Measurements from ENCODE around the gene GATD1. TPM values are rescaled to one million over a fixed set of nuclear protein-coding genes. Genes with fewer than 3 reads are reported as not detected.

The GATD1 gene
- total and polyA plus RNA-seq, 4 donors = 22.1 to 63.1 (median 39.1) TPM

GRCh38 chr11:800473-800872, 23.2 kb upstream of the GATD1 start:
- TF ChIP-seq, protein P1, sequence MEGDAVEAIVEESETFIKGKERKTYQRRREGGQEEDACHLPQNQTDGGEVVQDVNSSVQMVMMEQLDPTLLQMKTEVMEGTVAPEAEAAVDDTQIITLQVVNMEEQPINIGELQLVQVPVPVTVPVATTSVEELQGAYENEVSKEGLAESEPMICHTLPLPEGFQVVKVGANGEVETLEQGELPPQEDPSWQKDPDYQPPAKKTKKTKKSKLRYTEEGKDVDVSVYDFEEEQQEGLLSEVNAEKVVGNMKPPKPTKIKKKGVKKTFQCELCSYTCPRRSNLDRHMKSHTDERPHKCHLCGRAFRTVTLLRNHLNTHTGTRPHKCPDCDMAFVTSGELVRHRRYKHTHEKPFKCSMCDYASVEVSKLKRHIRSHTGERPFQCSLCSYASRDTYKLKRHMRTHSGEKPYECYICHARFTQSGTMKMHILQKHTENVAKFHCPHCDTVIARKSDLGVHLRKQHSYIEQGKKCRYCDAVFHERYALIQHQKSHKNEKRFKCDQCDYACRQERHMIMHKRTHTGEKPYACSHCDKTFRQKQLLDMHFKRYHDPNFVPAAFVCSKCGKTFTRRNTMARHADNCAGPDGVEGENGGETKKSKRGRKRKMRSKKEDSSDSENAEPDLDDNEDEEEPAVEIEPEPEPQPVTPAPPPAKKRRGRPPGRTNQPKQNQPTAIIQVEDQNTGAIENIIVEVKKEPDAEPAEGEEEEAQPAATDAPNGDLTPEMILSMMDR (IDR thresholded peaks at IDR 0.05; ENCODE audit: control extremely low read depth, extremely low read depth) = no peak
- no peaks in the 10 kb centered on the region for H3K9me3 ChIP-seq (ENCODE audit: control insufficient read depth in 4 of 4, insufficient read depth in 3 of 4, low read length in 3 of 4)
- H3K9ac ChIP-seq (ENCODE audit: insufficient read depth in 1 of 2, low read length in 2 of 2) = no peak overlapping the region
- no peak overlapping the region for H3K4me3 ChIP-seq
- DNase-seq = no peak
- H3K27me3 ChIP-seq (ENCODE audit: control insufficient read depth in 3 of 3, insufficient read depth in 3 of 3, low read length in 2 of 3) = no peaks in the 10 kb centered on the region
- WGBS, 2 donors = 93 to 96% methylated on average over 24 to 30 of the region's 30 CpGs
- no peak for ATAC-seq (ENCODE audit: insufficient read depth, low FRiP score)
- no peak overlapping the region for H3K27ac ChIP-seq (ENCODE audit: low read depth in 1 of 2, low read length in 1 of 2)
- peaks cover 0 to 25% (median 22%) of the 10 kb centered on the region in 5 donors for H3K4me1 ChIP-seq (ENCODE audit: control insufficient read depth in 5 of 5, insufficient read depth in 5 of 5, low read length in 5 of 5)
- H3K36me3 ChIP-seq (ENCODE audit: control insufficient read depth in 4 of 4, insufficient read depth in 4 of 4, low read length in 4 of 4) = peaks cover 0 to 16% (median 3%) of the 10 kb centered on the region in 4 donors

GRCh38 chr11:799641-800316, 22.5 kb upstream of the GATD1 start:
- TF ChIP-seq, protein P1 (IDR thresholded peaks at IDR 0.05; ENCODE audit: control extremely low read depth, extremely low read depth) = no peak
- no peak overlapping the region for H3K27ac ChIP-seq (ENCODE audit: low read depth in 1 of 2, low read length in 1 of 2)
- WGBS, 2 donors = 96 to 97% methylated on average over 32 of the region's 32 CpGs
- no peak overlapping the region for H3K9ac ChIP-seq (ENCODE audit: insufficient read depth in 1 of 2, low read length in 2 of 2)
- no peaks in the 10 kb centered on the region for H3K27me3 ChIP-seq (ENCODE audit: control insufficient read depth in 3 of 3, insufficient read depth in 3 of 3, low read length in 2 of 3)
- ATAC-seq (ENCODE audit: insufficient read depth, low FRiP score) (no peak), DNase-seq (no peak)
- H3K36me3 ChIP-seq (ENCODE audit: control insufficient read depth in 4 of 4, insufficient read depth in 4 of 4, low read length in 4 of 4) = peaks cover 0 to 16% (median 3%) of the 10 kb centered on the region in 4 donors
- H3K9me3 ChIP-seq (ENCODE audit: control insufficient read depth in 4 of 4, insufficient read depth in 3 of 4, low read length in 3 of 4) = no peaks in the 10 kb centered on the region
- H3K4me3 ChIP-seq = no peak overlapping the region
- H3K4me1 ChIP-seq (ENCODE audit: control insufficient read depth in 5 of 5, insufficient read depth in 5 of 5, low read length in 5 of 5) = peaks cover 0 to 27% (median 24%) of the 10 kb centered on the region in 5 donors

- ATAC-seq (ENCODE audit: insufficient read depth, low FRiP score) = peak; percentile 81
- TF ChIP-seq, protein P1 (IDR thresholded peaks at IDR 0.05; ENCODE audit: control extremely low read depth, extremely low read depth) = peak; percentile 70
- H3K4me3 ChIP-seq = peak within 1 kb of the TSS; percentile 48
- DNase-seq = peak; percentile 78 to 88 (median 84)
- H3K9ac ChIP-seq (ENCODE audit: insufficient read depth in 1 of 2, low read length in 2 of 2) = peak within 1 kb of the TSS in 1 of 2 donors; percentile 8
- peaks cover 0 to 22% (median 15%) of the 10 kb centered on the region in 5 donors for H3K4me1 ChIP-seq (ENCODE audit: control insufficient read depth in 5 of 5, insufficient read depth in 5 of 5, low read length in 5 of 5)
- 4 to 7% methylated on average over 34 to 69 of the region's 69 CpGs for WGBS, 2 donors
- H3K27me3 ChIP-seq (ENCODE audit: control insufficient read depth in 3 of 3, insufficient read depth in 3 of 3, low read length in 2 of 3) = no peaks in the 10 kb centered on the region
- H3K9me3 ChIP-seq (ENCODE audit: control insufficient read depth in 4 of 4, insufficient read depth in 3 of 4, low read length in 3 of 4) = no peaks in the 10 kb centered on the region
- peaks cover 0 to 28% (median 5%) of the 10 kb centered on the region in 4 donors for H3K36me3 ChIP-seq (ENCODE audit: control insufficient read depth in 4 of 4, insufficient read depth in 4 of 4, low read length in 4 of 4)
- peak within 1 kb of the TSS; percentile 17 to 83 for H3K27ac ChIP-seq (ENCODE audit: low read depth in 1 of 2, low read length in 1 of 2)
Measured at GRCh38 chr11:798093-798713, 20.9 kb upstream of the GATD1 start, which contains the start of gene SLC25A22. Gene SLC25A22, minus strand, starts transcription at chr11:798281. Its CDS starts 3,275 bp downstream, at chr11:795006.

Data from lung (tissue), 12 donors.